A673 (cell line): ENCODE data around the gene USP2.

Experiments
- EZH2 ChIP-seq: fragments of 200-600 bp; sonication (generic); IDR thresholded peaks from 2 replicates; pipeline ENCODE4 v1.6.1; 2017; ENCODE audit warnings: borderline replicate concordance, low read depth, mild to moderate bottlenecking, mixed read lengths, antibody characterized with exemption, low read length; ENCODE audit not compliant: poor library complexity, severe bottlenecking
- TF ChIP-seq, protein P1 (sequence below): fragments of 300-800, 200-600 bp; sonication (generic); conservative IDR thresholded peaks from 2 replicates; pipeline ENCODE4 v1.5.1; 2017; ENCODE audit warnings: low read depth, mild to moderate bottlenecking, antibody characterized with exemption, low read length, moderate library complexity, mixed read lengths

DNA sequence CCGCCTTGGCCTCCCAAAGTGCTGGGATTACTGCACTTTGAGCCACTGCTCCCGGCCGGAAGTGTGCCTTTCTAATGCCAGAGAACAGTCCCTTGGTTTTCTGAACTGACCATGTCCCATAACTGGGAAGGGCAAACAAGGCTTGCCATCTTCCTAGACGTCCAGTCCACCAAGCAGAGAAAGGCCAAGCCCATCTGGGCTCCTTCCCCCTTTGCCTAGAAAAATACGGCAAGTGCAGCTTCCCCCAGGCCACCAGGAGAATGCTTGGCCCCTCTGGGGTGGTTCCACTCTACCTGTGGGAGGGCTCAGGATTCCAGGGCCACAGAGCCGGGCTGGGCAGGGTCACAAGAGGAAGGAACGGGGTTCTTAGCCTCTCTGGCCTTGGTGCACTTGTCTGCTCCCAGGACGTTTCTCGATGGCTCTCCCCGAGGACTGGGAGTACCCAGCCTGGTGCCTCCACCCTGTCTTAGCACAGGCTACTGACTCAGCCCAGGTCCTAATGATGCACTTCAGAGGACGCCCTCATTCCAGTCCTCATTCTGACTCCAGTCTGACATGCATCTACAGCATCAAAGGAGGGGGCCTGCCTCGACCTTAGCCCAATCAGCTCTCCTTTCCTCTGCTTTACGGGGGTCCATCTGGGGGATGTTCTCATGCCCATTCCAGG lies 1.2 kb downstream of the USP2 start:
- TF ChIP-seq, protein P1, sequence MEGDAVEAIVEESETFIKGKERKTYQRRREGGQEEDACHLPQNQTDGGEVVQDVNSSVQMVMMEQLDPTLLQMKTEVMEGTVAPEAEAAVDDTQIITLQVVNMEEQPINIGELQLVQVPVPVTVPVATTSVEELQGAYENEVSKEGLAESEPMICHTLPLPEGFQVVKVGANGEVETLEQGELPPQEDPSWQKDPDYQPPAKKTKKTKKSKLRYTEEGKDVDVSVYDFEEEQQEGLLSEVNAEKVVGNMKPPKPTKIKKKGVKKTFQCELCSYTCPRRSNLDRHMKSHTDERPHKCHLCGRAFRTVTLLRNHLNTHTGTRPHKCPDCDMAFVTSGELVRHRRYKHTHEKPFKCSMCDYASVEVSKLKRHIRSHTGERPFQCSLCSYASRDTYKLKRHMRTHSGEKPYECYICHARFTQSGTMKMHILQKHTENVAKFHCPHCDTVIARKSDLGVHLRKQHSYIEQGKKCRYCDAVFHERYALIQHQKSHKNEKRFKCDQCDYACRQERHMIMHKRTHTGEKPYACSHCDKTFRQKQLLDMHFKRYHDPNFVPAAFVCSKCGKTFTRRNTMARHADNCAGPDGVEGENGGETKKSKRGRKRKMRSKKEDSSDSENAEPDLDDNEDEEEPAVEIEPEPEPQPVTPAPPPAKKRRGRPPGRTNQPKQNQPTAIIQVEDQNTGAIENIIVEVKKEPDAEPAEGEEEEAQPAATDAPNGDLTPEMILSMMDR = no peak
- no peak for TF ChIP-seq EZH2
